PC-3 (cell line): Measurements from ENCODE around the gene TCN1.

Experiments used
- EZH2 ChIP-seq: fragments of 300-600 bp; sonication (generic); IDR thresholded peaks from one replicate; pipeline ENCODE4 v1.6.1; 2017; ENCODE audit warnings: antibody characterized with exemption, mild to moderate bottlenecking, low read length; ENCODE audit not compliant: unreplicated experiment
- EZH2phosphoT487 ChIP-seq: fragments of 300-600 bp; sonication (generic); IDR thresholded peaks from 2 replicates; pipeline ENCODE4 v1.6.1; 2018; ENCODE audit warnings: mild to moderate bottlenecking, antibody characterized with exemption, low read length, borderline replicate concordance
- TF ChIP-seq, protein P1 (sequence below): fragments of 300-600 bp; sonication (generic); conservative IDR thresholded peaks from 2 replicates; pipeline ENCODE4 v1.5.1; 2017; ENCODE audit warnings: antibody characterized with exemption, low read depth, mild to moderate bottlenecking, low read length

GRCh38 chr11:59877325-59877724 lies 11.0 kb upstream of the TCN1 start:
- TF ChIP-seq, protein P1, sequence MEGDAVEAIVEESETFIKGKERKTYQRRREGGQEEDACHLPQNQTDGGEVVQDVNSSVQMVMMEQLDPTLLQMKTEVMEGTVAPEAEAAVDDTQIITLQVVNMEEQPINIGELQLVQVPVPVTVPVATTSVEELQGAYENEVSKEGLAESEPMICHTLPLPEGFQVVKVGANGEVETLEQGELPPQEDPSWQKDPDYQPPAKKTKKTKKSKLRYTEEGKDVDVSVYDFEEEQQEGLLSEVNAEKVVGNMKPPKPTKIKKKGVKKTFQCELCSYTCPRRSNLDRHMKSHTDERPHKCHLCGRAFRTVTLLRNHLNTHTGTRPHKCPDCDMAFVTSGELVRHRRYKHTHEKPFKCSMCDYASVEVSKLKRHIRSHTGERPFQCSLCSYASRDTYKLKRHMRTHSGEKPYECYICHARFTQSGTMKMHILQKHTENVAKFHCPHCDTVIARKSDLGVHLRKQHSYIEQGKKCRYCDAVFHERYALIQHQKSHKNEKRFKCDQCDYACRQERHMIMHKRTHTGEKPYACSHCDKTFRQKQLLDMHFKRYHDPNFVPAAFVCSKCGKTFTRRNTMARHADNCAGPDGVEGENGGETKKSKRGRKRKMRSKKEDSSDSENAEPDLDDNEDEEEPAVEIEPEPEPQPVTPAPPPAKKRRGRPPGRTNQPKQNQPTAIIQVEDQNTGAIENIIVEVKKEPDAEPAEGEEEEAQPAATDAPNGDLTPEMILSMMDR = no peak
- no peak for TF ChIP-seq EZH2phosphoT487
- no peak for TF ChIP-seq EZH2
